ENCODE measurements around the gene RFWD3.
A peak's percentile ranks its signal among the peaks of the same experiment; 100 is the strongest.

The RFWD3 gene

DNA sequence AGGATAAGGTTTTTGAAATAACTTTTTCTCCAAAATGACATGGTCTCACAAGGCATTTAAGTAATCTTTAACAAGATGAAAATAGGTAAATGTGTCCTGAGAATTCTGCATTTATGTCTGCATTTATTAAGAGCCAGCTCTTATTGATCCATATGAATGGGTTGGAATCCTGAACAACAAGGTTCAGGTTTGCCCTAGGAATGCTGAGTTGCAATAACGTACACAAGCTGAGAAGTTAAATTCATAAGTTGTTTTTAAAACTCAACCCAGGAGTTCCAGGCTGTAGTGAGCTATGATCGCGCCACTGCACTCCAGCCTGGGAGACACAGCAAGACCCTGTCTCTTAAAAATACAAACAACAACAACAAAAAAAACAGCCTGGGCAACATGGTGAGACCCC lies 87.8 kb downstream of the RFWD3 start:
- DNase-seq (ENCODE audit: low read depth), result no peak

DNA sequence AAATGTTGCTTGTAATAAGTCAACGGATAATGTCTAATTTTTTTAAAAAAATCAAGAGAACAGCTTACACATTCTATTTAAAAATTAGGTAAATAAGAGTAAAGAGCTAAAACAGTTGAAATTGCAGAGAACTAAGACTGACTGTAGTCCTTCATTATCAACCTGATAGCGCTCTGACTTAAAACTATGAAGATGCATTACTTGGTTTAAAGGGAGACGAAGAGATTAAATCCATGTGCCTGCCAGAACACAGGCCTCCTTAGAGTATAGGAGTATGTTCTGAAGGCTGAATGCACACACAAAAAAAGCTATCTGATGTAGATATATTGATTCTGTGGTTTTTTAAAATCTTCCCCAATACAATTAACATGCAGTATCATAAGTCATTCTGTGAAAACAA lies 88.2 kb downstream of the RFWD3 start:
- DNase-seq (ENCODE audit: low read depth), result no peak

DNA sequence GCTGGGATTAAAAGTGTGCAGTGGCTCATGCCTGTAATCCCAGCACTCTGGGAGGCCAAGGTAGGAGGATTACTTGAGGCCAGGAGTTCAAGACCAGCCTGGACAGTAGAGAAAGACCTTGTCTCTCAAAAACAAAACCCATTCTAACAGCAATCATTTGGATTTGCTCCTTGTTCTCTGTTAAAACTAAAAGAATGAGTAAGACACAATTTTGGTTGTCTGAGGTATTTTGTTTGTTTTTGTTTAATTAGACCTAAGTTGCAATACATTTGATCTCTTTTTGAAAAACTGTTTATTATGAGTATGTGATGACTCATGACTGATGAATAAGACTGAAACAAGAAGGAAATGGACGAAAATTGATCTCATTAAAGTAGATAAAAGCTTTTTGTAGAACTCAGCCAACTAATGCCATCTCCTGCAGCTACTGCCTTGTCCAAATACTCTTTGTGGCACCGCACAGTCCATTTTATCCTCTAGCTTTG lies 88.8 kb downstream of the RFWD3 start:
- DNase-seq (ENCODE audit: low read depth), result peak; percentile 65

DNA sequence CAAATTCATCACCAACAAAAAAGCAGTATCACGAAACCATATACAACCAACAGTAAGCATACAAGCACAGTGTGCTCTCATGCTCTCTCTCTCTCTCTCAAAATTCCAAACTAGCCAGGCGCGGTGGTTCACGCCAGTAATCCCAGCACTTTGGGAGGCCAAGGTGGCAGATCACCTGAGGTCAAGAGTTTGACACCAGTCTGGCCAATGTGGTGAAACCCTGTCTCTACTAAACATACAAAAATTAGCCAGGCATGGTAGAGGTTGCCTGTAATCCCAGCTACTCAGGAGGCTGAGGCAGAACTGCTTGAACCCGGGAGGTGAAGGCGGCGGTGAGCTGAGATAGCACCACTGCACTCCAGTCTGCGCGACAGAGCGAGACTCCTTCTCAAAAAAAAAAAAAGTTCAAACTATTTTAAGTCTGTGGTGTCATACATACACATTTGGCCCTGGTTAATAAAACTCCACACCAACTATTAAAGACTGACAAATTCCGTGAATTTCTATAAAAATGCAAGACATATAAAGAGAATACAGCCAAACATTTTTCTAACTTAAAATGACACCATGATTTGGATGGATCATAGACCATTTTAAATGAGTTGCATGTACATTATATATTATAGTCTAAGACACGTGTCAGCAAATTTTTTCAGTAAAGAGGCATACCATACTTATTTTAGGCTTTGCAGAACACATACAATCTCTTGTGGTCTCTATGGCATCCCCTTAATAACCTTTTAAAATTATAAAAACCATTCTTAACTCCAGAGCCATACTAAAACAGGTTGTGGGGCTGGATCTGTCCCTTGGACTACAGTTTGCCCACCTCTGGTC lies 90.7 kb downstream of the RFWD3 start:
- no peak for DNase-seq (ENCODE audit: low read depth)

DNA sequence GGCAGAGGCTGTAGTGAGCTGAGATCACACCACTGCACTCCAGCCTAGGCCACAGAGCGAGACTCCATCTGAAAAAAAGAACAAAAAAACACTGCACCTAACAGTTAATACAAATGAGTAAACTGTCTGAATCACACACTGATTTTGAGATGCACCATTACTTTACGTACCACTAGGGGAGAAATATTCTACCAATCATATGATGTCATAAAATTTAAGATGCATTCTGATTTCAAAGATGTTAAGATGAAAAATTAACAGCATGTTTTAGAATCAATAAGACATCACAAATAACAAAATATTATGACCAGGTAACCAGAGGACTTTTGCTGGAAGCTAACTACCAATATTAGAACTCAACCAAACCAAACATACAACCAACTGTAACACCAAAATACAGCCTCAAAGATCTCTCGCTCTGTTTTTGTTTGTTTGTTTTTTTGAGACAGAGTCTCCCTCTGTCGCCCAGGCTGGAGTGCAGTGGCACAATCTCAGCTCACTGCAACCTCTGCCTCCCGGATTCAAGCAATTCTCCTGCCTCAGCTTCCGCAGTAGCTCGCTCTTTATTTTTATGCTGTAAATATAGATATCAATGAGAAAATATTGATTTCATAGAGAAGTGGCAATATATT lies 91.4 kb downstream of the RFWD3 start:
- no peak for DNase-seq (ENCODE audit: low read depth)

DNA sequence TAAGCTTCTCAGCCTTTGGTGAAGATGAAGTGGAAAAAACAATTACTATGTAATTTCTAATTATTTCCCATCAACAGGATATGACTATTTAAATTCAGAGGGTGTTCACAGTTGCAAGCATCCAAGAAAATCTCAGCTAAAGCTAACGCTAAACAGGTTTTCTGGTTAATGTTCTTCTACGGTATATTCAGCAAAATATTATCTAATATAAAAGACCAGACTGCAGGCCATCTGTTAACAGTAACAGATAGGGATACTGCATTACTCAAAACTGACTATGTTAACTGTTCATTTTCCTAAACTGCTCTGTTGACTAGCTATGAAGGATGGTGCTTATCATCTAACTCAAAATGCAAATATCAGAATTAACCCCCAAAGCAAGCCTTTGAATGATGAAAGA lies 92.5 kb downstream of the RFWD3 start:
- no peak for DNase-seq (ENCODE audit: low read depth)

DNA sequence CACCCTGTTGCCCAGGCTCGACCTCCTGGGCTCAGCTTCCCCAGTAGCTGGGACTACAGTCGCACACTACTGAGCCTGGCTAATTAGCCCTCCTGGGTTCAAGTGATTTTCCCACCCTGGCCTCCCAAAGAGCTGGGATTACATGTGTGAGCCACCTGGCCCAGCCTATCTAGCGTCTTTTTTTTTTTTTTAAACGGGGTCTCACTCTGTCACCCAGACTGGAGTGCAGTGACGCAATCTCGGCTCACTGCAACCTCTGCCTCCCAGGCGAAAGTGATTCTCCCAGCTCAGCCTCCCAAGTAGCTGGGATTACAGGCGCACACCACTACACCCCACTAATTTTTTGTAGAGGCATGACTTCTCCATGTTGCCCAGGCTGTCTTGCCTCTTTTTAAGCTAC lies 93.1 kb downstream of the RFWD3 start:
- no peak for DNase-seq (ENCODE audit: low read depth)
